H9 (cell line): ENCODE measurements around the gene SEMA3A. TPM values are rescaled to one million over a fixed set of nuclear protein-coding genes. Genes with fewer than 3 reads are reported as not detected.

Experiments
- DNase-seq: peaks from one replicate; pipeline ENCODE4 v3.0.0-alpha.2; 2017
- H2AFZ ChIP-seq: one replicate; pipeline ENCODE4 v1.6.1; 2013; ENCODE audit warnings: mild to moderate bottlenecking, low read length, control low read depth, moderate library complexity
- H2AK5ac ChIP-seq: 2 replicates; pipeline ENCODE4 v1.6.1; 2013; ENCODE audit warnings: low read length, control low read depth, mixed read lengths; ENCODE audit not compliant: insufficient read length
- H2BK120ac ChIP-seq: one replicate; pipeline ENCODE4 v1.6.1; 2013; ENCODE audit warnings: low read depth, mild to moderate bottlenecking, low read length, control low read depth, inconsistent platforms; ENCODE audit not compliant: poor library complexity, severe bottlenecking
- H2BK12ac ChIP-seq: 2 replicates; pipeline ENCODE4 v1.6.1; 2013; ENCODE audit warnings: low read length, control low read depth, mixed read lengths, low read depth; ENCODE audit not compliant: insufficient read length
- H2BK15ac ChIP-seq: 2 replicates; pipeline ENCODE4 v1.6.1; 2013; ENCODE audit warnings: low read depth, low read length, control low read depth
- H2BK20ac ChIP-seq: one replicate; pipeline ENCODE4 v1.6.1; 2013; ENCODE audit warnings: low read depth, mild to moderate bottlenecking, low read length, control low read depth, inconsistent platforms; ENCODE audit not compliant: poor library complexity, severe bottlenecking
- H2BK5ac ChIP-seq: 2 replicates; pipeline ENCODE4 v1.6.1; 2013; ENCODE audit warnings: low read length, control low read depth, mixed read lengths; ENCODE audit not compliant: insufficient read length
- H3K14ac ChIP-seq: 2 replicates; pipeline ENCODE4 v1.6.1; 2013; ENCODE audit warnings: low read length, control low read depth; ENCODE audit not compliant: insufficient read depth
- H3K18ac ChIP-seq: 2 replicates; pipeline ENCODE4 v1.6.1; 2013; ENCODE audit warnings: low read depth, mild to moderate bottlenecking, mixed read lengths, low read length, control low read depth; ENCODE audit not compliant: insufficient read length
- H3K23ac ChIP-seq: 2 replicates; pipeline ENCODE4 v1.6.1; 2013; ENCODE audit warnings: low read length, control low read depth, mixed read lengths, low read depth; ENCODE audit not compliant: insufficient read length
- H3K23me2 ChIP-seq: 2 replicates; pipeline ENCODE4 v1.6.1; 2013; ENCODE audit warnings: low read depth, mild to moderate bottlenecking, mixed read lengths, low read length, control low read depth; ENCODE audit not compliant: insufficient read length, poor library complexity, severe bottlenecking
- H3K27ac ChIP-seq: 2 replicates; pipeline ENCODE4 v1.5.1; 2013; ENCODE audit warnings: low read length, control low read depth, mixed read lengths, low read depth; ENCODE audit not compliant: insufficient read length
- H3K27me3 ChIP-seq: 2 replicates; pipeline ENCODE4 v1.6.1; 2013; ENCODE audit warnings: low read length, control low read depth, inconsistent platforms; ENCODE audit not compliant: insufficient read depth
- H3K4ac ChIP-seq: 2 replicates; pipeline ENCODE4 v1.6.1; 2013; ENCODE audit warnings: low read depth, mild to moderate bottlenecking, control low read depth, inconsistent platforms, low read length, moderate library complexity
- H3K4me1 ChIP-seq: 2 replicates; pipeline ENCODE4 v1.6.1; 2013; ENCODE audit warnings: low read length, control low read depth, inconsistent platforms; ENCODE audit not compliant: insufficient read depth
- H3K4me2 ChIP-seq: 2 replicates; pipeline ENCODE4 v1.6.1; 2013; ENCODE audit warnings: low read length, control low read depth, mixed read lengths; ENCODE audit not compliant: insufficient read length, insufficient read depth
- H3K56ac ChIP-seq: 2 replicates; pipeline ENCODE4 v1.6.1; 2013; ENCODE audit warnings: low read depth, mild to moderate bottlenecking, mixed read lengths, low read length, control low read depth; ENCODE audit not compliant: insufficient read length
- H3K79me1 ChIP-seq: 2 replicates; pipeline ENCODE4 v1.6.1; 2013; ENCODE audit warnings: low read depth, mild to moderate bottlenecking, moderate library complexity, low read length, control low read depth, inconsistent platforms; ENCODE audit not compliant: insufficient read depth, poor library complexity, severe bottlenecking
- H3K79me2 ChIP-seq: 2 replicates; pipeline ENCODE4 v1.6.1; 2013; ENCODE audit warnings: low read length, control low read depth, inconsistent platforms; ENCODE audit not compliant: insufficient read depth
- H3K9ac ChIP-seq: 2 replicates; pipeline ENCODE4 v1.6.1; 2013; ENCODE audit warnings: low read length, control low read depth, mixed read lengths; ENCODE audit not compliant: insufficient read length; ENCODE audit errors: extremely low read depth
- H3K9me3 ChIP-seq: one replicate; pipeline ENCODE4 v1.6.1; 2013; ENCODE audit warnings: low read depth, low read length, inconsistent platforms; ENCODE audit not compliant: control insufficient read depth
- H3T11ph ChIP-seq: one replicate; pipeline ENCODE4 v1.6.1; 2013; ENCODE audit warnings: mild to moderate bottlenecking, low read length, control low read depth, inconsistent platforms
- H4K20me1 ChIP-seq: one replicate; pipeline ENCODE4 v1.6.1; 2013; ENCODE audit not compliant: control insufficient read depth, insufficient read length, insufficient read depth
- H4K5ac ChIP-seq: 2 replicates; pipeline ENCODE4 v1.6.1; 2013; ENCODE audit warnings: low read depth, mild to moderate bottlenecking, mixed read lengths, low read length, control low read depth; ENCODE audit not compliant: insufficient read length
- H4K8ac ChIP-seq: replicated peaks from 2 replicates; pipeline ENCODE4 v1.6.1; 2013; ENCODE audit warnings: low read length, control low read depth, mixed read lengths, low read depth; ENCODE audit not compliant: insufficient read length
- H4K91ac ChIP-seq: 2 replicates; pipeline ENCODE4 v1.6.1; 2013; ENCODE audit warnings: low read depth, mild to moderate bottlenecking, moderate library complexity, mixed read lengths, low read length, control low read depth; ENCODE audit not compliant: insufficient read length
- H3K27ac Mint-ChIP-seq, 3 experiments: 2 replicates in 2 of 3; 3 replicates in 1 of 3; pipeline ENCODE4 v1.8.0; 2020 to 2021; ENCODE audit warnings: mixed read lengths in 3 of 3, mild to moderate bottlenecking in 1 of 3, moderate library complexity in 1 of 3
- H3K27me3 Mint-ChIP-seq: 2 replicates; pipeline ENCODE4 v1.8.0; 2021; ENCODE audit warnings: low read depth, mild to moderate bottlenecking, moderate library complexity, mixed read lengths
- H3K36me3 Mint-ChIP-seq, 3 experiments: 2 replicates in 2 of 3; 3 replicates in 1 of 3; pipeline ENCODE4 v1.8.0; 2020 to 2021; ENCODE audit warnings: low read depth in 3 of 3, mixed read lengths in 3 of 3; ENCODE audit not compliant: insufficient read depth in 1 of 3
- H3K4me1 Mint-ChIP-seq, 2 experiments: 2 replicates each; pipeline ENCODE4 v1.8.0; 2020; ENCODE audit warnings: mixed read lengths in 2 of 2
- H3K4me3 Mint-ChIP-seq, 2 experiments: 2 replicates in 1 of 2; 3 replicates in 1 of 2; pipeline ENCODE4 v1.8.0; 2020 to 2021; ENCODE audit warnings: mild to moderate bottlenecking in 2 of 2, mixed read lengths in 2 of 2, moderate library complexity in 1 of 2
- H3K9me3 Mint-ChIP-seq, 2 experiments: 2 replicates in 1 of 2; 3 replicates in 1 of 2; pipeline ENCODE4 v1.8.0; 2020; ENCODE audit warnings: mild to moderate bottlenecking in 2 of 2, mixed read lengths in 2 of 2, moderate library complexity in 1 of 2
- WGBS: extraction: QIAGEN DNeasy Blood & Tissue Kit; methylation state at CpG from one replicate; pipeline ENCODE4 v1.1.7; 2013; ENCODE audit warnings: missing lambda C conversion rate, low lambda C conversion rate, mixed read lengths; ENCODE audit not compliant: insufficient read length; ENCODE audit errors: extremely low coverage; 5-methylcytosine and 5-hydroxymethylcytosine counted together
- total RNA-seq: library from RNA; stranded (reverse); gene quantifications from 2 replicates; pipeline ENCODE4 v1.2.1, GENCODE V29; 2021
- TF ChIP-seq, protein P1 (sequence below): fragments of 200-600 bp; sonication (generic); conservative IDR thresholded peaks from 3 replicates; pipeline ENCODE4 v1.8.0; 2021; ENCODE audit warnings: antibody characterized with exemption, mild to moderate bottlenecking

Gene SEMA3A
- total RNA-seq, 1 experiment from 2014 or later, result 60.0 TPM

DNA sequence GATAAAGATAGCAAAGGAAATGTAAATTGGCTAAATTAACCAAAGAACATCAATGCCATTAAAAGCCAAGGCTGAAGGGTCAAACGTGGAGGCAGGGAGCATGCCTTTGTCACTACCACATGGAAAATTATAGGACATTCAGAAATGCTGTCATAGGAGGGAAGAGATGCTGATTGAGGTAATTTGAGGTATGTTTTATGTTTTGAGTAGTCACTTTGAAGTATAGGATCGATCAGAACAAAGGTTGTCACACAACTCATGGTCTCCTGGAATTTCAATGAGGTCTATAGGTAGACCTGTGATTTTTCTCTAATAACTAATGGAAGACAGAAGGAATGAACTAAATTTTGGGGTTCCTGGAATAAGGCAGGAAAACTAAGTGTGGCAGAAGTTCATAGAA lies 149.8 kb downstream of the SEMA3A start:
- H4K91ac ChIP-seq, result no peak overlapping the region
- no peaks in the 10 kb centered on the region for H3K23me2 ChIP-seq
- WGBS, result no CpG with 5 or more reads among the region's 2 CpGs
- H3T11ph ChIP-seq, result no peak overlapping the region
- H2AK5ac ChIP-seq, result no peak overlapping the region
- Mint-ChIP-seq H3K4me1 (peaks cover 7 to 18% of the 10 kb centered on the region in 2 experiments), H3K36me3 (peaks cover 2 to 24% (median 11%) of the 10 kb centered on the region in 3 experiments; a peak in 4 of 7 replicates), H3K27ac (peak overlapping the region in 1 of 3 experiments; percentile 15; a peak in 2 of 7 replicates), H3K27me3 (no peaks in the 10 kb centered on the region), H3K4me3 (no peak overlapping the region), H3K9me3 (no peaks in the 10 kb centered on the region)
- H2BK20ac ChIP-seq, result no peak overlapping the region
- H3K9ac ChIP-seq, result no peak overlapping the region
- no peaks in the 10 kb centered on the region for H3K4me1 ChIP-seq
- H2BK5ac ChIP-seq, result no peak overlapping the region
- H2BK12ac ChIP-seq, result no peak overlapping the region
- no peak overlapping the region for H3K27ac ChIP-seq
- H4K5ac ChIP-seq, result no peak overlapping the region
- no peak overlapping the region for H3K4ac ChIP-seq
- no peaks in the 10 kb centered on the region for H4K20me1 ChIP-seq
- no peak overlapping the region for H3K23ac ChIP-seq
- H3K27me3 ChIP-seq, result no peaks in the 10 kb centered on the region
- TF ChIP-seq, protein P1, sequence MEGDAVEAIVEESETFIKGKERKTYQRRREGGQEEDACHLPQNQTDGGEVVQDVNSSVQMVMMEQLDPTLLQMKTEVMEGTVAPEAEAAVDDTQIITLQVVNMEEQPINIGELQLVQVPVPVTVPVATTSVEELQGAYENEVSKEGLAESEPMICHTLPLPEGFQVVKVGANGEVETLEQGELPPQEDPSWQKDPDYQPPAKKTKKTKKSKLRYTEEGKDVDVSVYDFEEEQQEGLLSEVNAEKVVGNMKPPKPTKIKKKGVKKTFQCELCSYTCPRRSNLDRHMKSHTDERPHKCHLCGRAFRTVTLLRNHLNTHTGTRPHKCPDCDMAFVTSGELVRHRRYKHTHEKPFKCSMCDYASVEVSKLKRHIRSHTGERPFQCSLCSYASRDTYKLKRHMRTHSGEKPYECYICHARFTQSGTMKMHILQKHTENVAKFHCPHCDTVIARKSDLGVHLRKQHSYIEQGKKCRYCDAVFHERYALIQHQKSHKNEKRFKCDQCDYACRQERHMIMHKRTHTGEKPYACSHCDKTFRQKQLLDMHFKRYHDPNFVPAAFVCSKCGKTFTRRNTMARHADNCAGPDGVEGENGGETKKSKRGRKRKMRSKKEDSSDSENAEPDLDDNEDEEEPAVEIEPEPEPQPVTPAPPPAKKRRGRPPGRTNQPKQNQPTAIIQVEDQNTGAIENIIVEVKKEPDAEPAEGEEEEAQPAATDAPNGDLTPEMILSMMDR, result no peak
- H3K18ac ChIP-seq, result no peak overlapping the region
- H2AFZ ChIP-seq, result no peak overlapping the region
- no peak overlapping the region for H3K4me2 ChIP-seq
- H3K79me1 ChIP-seq, result no peaks in the 10 kb centered on the region
- H2BK120ac ChIP-seq, result no peak overlapping the region
- DNase-seq, result no peak
- H3K9me3 ChIP-seq, result no peaks in the 10 kb centered on the region
- no peak overlapping the region for H2BK15ac ChIP-seq
- H3K14ac ChIP-seq, result no peak overlapping the region
- no peak overlapping the region for H4K8ac ChIP-seq
- no peaks in the 10 kb centered on the region for H3K79me2 ChIP-seq
- H3K56ac ChIP-seq, result no peak overlapping the region
